A549 (cell line): ENCODE data around the gene LUZP4. TPM values are rescaled to one million over a fixed set of nuclear protein-coding genes. Genes with fewer than 3 reads are reported as not detected.
A peak's percentile ranks its signal among the peaks of the same experiment; 100 is the strongest.

Experiments used
- ATAC-seq, 2 experiments: fragments of 200-7000 bp in 1 of 2; fragments of >200 bp in 1 of 2; cut with Nextera tagmentation in 1 of 2; cut with Tn5 transposase in 1 of 2; 3 replicates each; pipeline versions ENCODE4 v1.8.0 to v1.9.1; 2018 to 2020; ENCODE audit warnings: mild to moderate bottlenecking in 1 of 2, moderate library complexity in 1 of 2
- CTCF ChIA-PET: fragments of 300-600 bp; sonication (Branson Sonifier 250); formaldehyde crosslinking; extraction: SDS; loops from one replicate; lab custom pipeline; 2021; ENCODE audit warnings: antibody characterized with exemption, inconsistent platforms; lab: Yijun Ruan, JAX
- POLR2A ChIA-PET: fragments of 350-600 bp; formaldehyde crosslinking; extraction: SDS; loops from one replicate; lab custom pipeline; 2021; ENCODE audit warnings: antibody characterized with exemption, inconsistent platforms; lab: Yijun Ruan, JAX
- DNase-seq, 2 experiments: peaks; one replicate each; pipeline versions ENCODE4 v3.0.0 to v3.0.0-alpha.2; 2011 to 2016; ENCODE audit warnings: low read depth in 1 of 2, low spot score in 1 of 2
- FAIRE-seq: peaks from 2 replicates; lab custom pipeline; 2011; peaks lifted over from hg19 to GRCh38; lab: Jason Lieb, UNC
- H3K27ac ChIP-seq, 2 experiments: fragments of >200 bp; sonication (Bioruptor Twin); formaldehyde crosslinking; 3 replicates each; pipeline ENCODE4 v1.5.1; 2016 to 2017
- H3K4me1 ChIP-seq: fragments of >200 bp; sonication (Bioruptor Twin); formaldehyde crosslinking; 3 replicates; pipeline ENCODE4 v1.6.1; 2016
- H3K4me2 ChIP-seq: fragments of >200 bp; sonication (Bioruptor Twin); formaldehyde crosslinking; 3 replicates; pipeline ENCODE4 v1.6.1; 2016
- H3K4me3 ChIP-seq: fragments of >200 bp; sonication (Bioruptor Twin); formaldehyde crosslinking; 3 replicates; pipeline ENCODE4 v1.5.1; 2016
- H3K9me3 ChIP-seq: fragments of >200 bp; sonication (Bioruptor Twin); formaldehyde crosslinking; 3 replicates; pipeline ENCODE4 v1.6.1; 2016
- CBX8 ChIP-seq: fragments of 200-600 bp; sonication (generic); IDR thresholded peaks from 2 replicates; pipeline ENCODE4 v1.6.1; 2016
- CHD4 ChIP-seq: fragments of 200-600 bp; sonication (generic); IDR thresholded peaks from 2 replicates; pipeline ENCODE4 v1.6.1; 2016; ENCODE audit warnings: antibody characterized with exemption, mild to moderate bottlenecking, borderline replicate concordance
- EHF ChIP-seq: fragments of 250-450 bp; sonication (Bioruptor Pico); IDR thresholded peaks from 2 replicates; pipeline ENCODE4 v1.5.0; 2020; ENCODE audit warnings: mild to moderate bottlenecking
- EP300 ChIP-seq, 2 experiments: fragments of >200 bp; sonication (Bioruptor Twin); formaldehyde crosslinking; IDR thresholded peaks; 2 replicates in 1 of 2; 3 replicates in 1 of 2; pipeline ENCODE4 v1.6.1; 2016 to 2017
- FOXS1 ChIP-seq: fragments of 250-450 bp; sonication (Bioruptor Pico); IDR thresholded peaks from 2 replicates; pipeline ENCODE4 v1.5.0; 2020; ENCODE audit warnings: mild to moderate bottlenecking, moderate library complexity
- HDAC2 ChIP-seq: fragments of 200-600 bp; sonication (generic); IDR thresholded peaks from 2 replicates; pipeline ENCODE4 v1.6.1; 2016
- JUN ChIP-seq, 2 experiments: fragments of >200 bp; sonication (Bioruptor Twin); formaldehyde crosslinking; IDR thresholded peaks; 2 replicates in 1 of 2; 3 replicates in 1 of 2; pipeline ENCODE4 v1.6.1; 2016 to 2017
- KDM1A ChIP-seq: fragments of 200-600 bp; sonication (generic); IDR thresholded peaks from 2 replicates; pipeline ENCODE4 v1.6.1; 2016; ENCODE audit warnings: low read depth, mild to moderate bottlenecking
- NPAS2 ChIP-seq: fragments of 250-450 bp; sonication (Bioruptor Pico); IDR thresholded peaks from 2 replicates; pipeline ENCODE4 v1.8.0; 2022; ENCODE audit warnings: mild to moderate bottlenecking, moderate library complexity, borderline replicate concordance
- POLR2A ChIP-seq: IDR thresholded peaks from 2 replicates; pipeline ENCODE4 v1.6.1; 2012; ENCODE audit warnings: mild to moderate bottlenecking, low read length
- POLR2AphosphoS2 ChIP-seq: conservative IDR thresholded peaks from 2 replicates; pipeline ENCODE4 v1.6.1; 2012; ENCODE audit warnings: low read length, improper control_type of control experiment, inconsistent platforms
- RAD21 ChIP-seq, 2 experiments: fragments of >200 bp in 1 of 2; sonication (Bioruptor Twin) in 1 of 2; formaldehyde crosslinking in 1 of 2; IDR thresholded peaks in 1 of 2; conservative IDR thresholded peaks in 1 of 2; 2 replicates in 1 of 2; 3 replicates in 1 of 2; pipeline ENCODE4 v1.6.1; 2012 to 2018; ENCODE audit warnings: inconsistent platforms in 1 of 2
- RARB ChIP-seq: fragments of 250-450 bp; sonication (Bioruptor Pico); IDR thresholded peaks from 2 replicates; pipeline ENCODE4 v1.8.0; 2021; ENCODE audit warnings: mild to moderate bottlenecking, moderate library complexity
- SMC3 ChIP-seq: fragments of >200 bp; sonication (Bioruptor Twin); formaldehyde crosslinking; IDR thresholded peaks from 3 replicates; pipeline ENCODE4 v1.6.1; 2018; ENCODE audit warnings: inconsistent platforms
- TFCP2L1 ChIP-seq: fragments of 250-450 bp; sonication (Bioruptor Pico); IDR thresholded peaks from 2 replicates; pipeline ENCODE4 v1.5.0; 2021; ENCODE audit warnings: mild to moderate bottlenecking
- WGBS: methylation state at CpG from one replicate; pipeline ENCODE4 v1.1.6; 2017; ENCODE audit errors: missing lambda C conversion rate; 5-methylcytosine and 5-hydroxymethylcytosine counted together
- polyA plus RNA-seq, 4 experiments: library from polyadenylated mRNA; depleted of rRNA in 3 of 4; stranded (reverse); fragments of >200 nt; fragmentation: RNase III in 1 of 4; extraction: RNeasy Plus Mini Kit Qiagen cat#74134 plus additional on column Dnase treatment in 1 of 4; gene quantifications; 2 replicates in 3 of 4; 3 replicates in 1 of 4; pipeline ENCODE4 v1.2.3, GENCODE V29; 2011 to 2017
- TF ChIP-seq, protein P1 (sequence below): fragments of >200 bp; sonication (Bioruptor Twin); formaldehyde crosslinking; IDR thresholded peaks from 3 replicates; pipeline ENCODE4 v1.5.1; 2016
- TF ChIP-seq, protein P2 (sequence below): fragments of 250-450 bp; sonication (Bioruptor Pico); IDR thresholded peaks from 2 replicates; pipeline ENCODE4 v1.5.0; 2021; ENCODE audit warnings: mild to moderate bottlenecking, moderate library complexity, borderline replicate concordance
- TF ChIP-seq, protein P3 (sequence below): fragments of >200 bp; sonication (Bioruptor Twin); formaldehyde crosslinking; IDR thresholded peaks from 3 replicates; pipeline ENCODE4 v1.6.1; 2016
- TF ChIP-seq, protein P4 (sequence below): IDR thresholded peaks from 2 replicates; pipeline ENCODE4 v1.6.1; 2012; ENCODE audit warnings: low read depth, borderline replicate concordance
- TF ChIP-seq, protein P5 (sequence below): fragments of >200 bp; sonication (Bioruptor Twin); formaldehyde crosslinking; IDR thresholded peaks from 2 replicates; pipeline ENCODE4 v1.6.1; 2016
- TF ChIP-seq, protein P6 (sequence below): IDR thresholded peaks from 2 replicates; pipeline ENCODE4 v1.6.1; 2012
- TF ChIP-seq, protein P7 (sequence below): fragments of 150-350 bp; IDR thresholded peaks from 2 replicates; pipeline ENCODE4 v1.6.1; 2014; ENCODE audit warnings: low read depth, mild to moderate bottlenecking, low read length

The LUZP4 gene
- polyA plus RNA-seq, 2 of the 4 experiments (the other 2 are of a cell fraction), result not detected

DNA sequence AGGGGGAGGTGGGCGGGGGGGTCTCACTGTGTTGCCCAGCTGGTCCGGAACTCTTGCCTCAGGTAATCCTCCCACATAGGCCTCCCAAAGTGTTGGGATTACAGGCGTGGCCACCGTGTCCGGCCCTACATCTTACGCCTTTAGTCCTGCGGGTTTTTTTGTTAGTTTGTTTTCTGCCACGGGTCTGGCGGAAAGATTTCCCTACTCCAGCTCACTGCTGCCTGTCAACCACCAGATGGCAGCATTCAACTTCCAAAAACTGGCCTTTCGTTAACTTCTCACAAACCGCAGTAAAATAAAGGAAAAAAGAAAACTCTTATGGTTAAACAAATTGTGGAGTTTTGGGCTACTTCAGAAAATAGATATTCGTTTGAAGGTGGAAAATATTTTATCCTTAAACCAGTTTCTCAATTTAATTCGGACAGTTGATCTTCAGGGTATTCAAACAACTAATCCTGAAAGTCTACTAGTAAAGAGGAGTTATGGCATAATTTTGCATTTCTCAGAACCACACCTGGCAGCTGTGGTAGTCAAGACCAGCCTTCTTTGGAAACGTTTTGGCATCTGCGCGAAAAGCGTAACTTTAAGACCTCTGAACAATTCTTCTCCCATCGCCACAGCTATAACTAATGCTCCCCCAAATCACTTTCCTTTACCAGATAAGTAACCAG lies 41.1 kb downstream of the LUZP4 start:
- Histone ChIP-seq H3K4me2 (peak overlapping the region; percentile 72), H3K4me1 (0 out of 3 replicates have a peak, but pooled peaks cover 3% of the 10 kb centered on the region), H3K9me3 (no peaks in the 10 kb centered on the region), H3K4me3 (peak overlapping the region; percentile 42), H3K27ac (peak overlapping the region; percentile 67 to 81; a peak in 5 of 6 replicates)
- TF ChIP-seq RAD21 (conservative IDR thresholded peaks at IDR 0.05 in 1 of 2, IDR thresholded peaks at IDR 0.05 in 1 of 2) (peak; percentile 92 to 95), EHF (CRISPR knock-in tag) (no peak), SMC3 (peak; percentile 96), CBX8 (no peak), CHD4 (no peak)
- TF ChIP-seq, protein P1, sequence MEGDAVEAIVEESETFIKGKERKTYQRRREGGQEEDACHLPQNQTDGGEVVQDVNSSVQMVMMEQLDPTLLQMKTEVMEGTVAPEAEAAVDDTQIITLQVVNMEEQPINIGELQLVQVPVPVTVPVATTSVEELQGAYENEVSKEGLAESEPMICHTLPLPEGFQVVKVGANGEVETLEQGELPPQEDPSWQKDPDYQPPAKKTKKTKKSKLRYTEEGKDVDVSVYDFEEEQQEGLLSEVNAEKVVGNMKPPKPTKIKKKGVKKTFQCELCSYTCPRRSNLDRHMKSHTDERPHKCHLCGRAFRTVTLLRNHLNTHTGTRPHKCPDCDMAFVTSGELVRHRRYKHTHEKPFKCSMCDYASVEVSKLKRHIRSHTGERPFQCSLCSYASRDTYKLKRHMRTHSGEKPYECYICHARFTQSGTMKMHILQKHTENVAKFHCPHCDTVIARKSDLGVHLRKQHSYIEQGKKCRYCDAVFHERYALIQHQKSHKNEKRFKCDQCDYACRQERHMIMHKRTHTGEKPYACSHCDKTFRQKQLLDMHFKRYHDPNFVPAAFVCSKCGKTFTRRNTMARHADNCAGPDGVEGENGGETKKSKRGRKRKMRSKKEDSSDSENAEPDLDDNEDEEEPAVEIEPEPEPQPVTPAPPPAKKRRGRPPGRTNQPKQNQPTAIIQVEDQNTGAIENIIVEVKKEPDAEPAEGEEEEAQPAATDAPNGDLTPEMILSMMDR, result peak; percentile 81
- DNase-seq (peak; percentile 18 to 75), ATAC-seq (peak; percentile 54 to 86; a peak in 4 of 6 replicates), FAIRE-seq (peak; percentile 97)
- CTCF ChIA-PET, result interaction anchor here (0.6 to 4.3 kb wide), 23 partner anchors 8 to 360 kb away, joined by 3 to 35 read pairs (median 5); partner anchors contain the start of gene PLS3
- WGBS, result 20% methylated on average over 18 of the region's 18 CpGs
- POLR2A ChIA-PET, result interaction anchor here (1.0 kb wide), 1 partner anchor 232 kb away, joined by 4 read pairs; no protein-coding TSS in a partner anchor

DNA sequence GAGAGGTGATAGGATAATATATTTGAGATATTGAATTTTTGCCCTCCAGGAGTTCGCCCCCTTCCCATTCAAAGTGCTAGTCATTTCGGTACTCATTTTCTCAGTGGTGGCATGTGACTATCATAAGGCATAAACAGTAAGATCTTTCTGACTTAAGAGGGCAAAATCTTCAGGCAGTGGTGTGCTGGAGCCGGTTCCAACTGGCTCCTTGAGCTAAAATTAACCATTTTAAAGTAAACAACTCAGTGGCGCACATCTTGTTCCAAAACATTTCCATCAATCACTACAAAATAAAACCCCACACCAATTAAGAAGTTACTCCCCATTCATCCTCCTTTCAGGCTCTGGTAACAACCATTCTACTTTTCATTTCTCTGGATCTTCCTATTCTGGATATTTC lies 43.3 kb downstream of the LUZP4 start:
- Histone ChIP-seq H3K4me1 (0 out of 3 replicates have a peak, but pooled peaks cover 3% of the 10 kb centered on the region), H3K27ac (peak overlapping the region in 1 of 2 experiments; percentile 17; a peak in 1 of 6 replicates), H3K9me3 (no peaks in the 10 kb centered on the region), H3K4me3 (no peak overlapping the region), H3K4me2 (no peak overlapping the region)
- POLR2A ChIA-PET, result no interaction called here
- TF ChIP-seq POLR2A (no peak), TFCP2L1 (CRISPR knock-in tag) (no peak), FOXS1 (CRISPR knock-in tag) (no peak), NPAS2 (CRISPR knock-in tag) (no peak), RAD21 (conservative IDR thresholded peaks at IDR 0.05 in 1 of 2, IDR thresholded peaks at IDR 0.05 in 1 of 2) (no peak), RARB (no peak), KDM1A (no peak), EP300 (IDR thresholded peaks at IDR 0.05) (no peak), JUN (IDR thresholded peaks at IDR 0.05) (no peak), POLR2AphosphoS2 (no peak), HDAC2 (no peak)
- TF ChIP-seq, protein P2, sequence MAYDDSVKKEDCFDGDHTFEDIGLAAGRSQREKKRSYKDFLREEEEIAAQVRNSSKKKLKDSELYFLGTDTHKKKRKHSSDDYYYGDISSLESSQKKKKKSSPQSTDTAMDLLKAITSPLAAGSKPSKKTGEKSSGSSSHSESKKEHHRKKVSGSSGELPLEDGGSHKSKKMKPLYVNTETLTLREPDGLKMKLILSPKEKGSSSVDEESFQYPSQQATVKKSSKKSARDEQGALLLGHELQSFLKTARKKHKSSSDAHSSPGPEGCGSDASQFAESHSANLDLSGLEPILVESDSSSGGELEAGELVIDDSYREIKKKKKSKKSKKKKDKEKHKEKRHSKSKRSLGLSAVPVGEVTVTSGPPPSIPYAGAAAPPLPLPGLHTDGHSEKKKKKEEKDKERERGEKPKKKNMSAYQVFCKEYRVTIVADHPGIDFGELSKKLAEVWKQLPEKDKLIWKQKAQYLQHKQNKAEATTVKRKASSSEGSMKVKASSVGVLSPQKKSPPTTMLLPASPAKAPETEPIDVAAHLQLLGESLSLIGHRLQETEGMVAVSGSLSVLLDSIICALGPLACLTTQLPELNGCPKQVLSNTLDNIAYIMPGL (CRISPR knock-in tag), result no peak
- TF ChIP-seq, protein P3, sequence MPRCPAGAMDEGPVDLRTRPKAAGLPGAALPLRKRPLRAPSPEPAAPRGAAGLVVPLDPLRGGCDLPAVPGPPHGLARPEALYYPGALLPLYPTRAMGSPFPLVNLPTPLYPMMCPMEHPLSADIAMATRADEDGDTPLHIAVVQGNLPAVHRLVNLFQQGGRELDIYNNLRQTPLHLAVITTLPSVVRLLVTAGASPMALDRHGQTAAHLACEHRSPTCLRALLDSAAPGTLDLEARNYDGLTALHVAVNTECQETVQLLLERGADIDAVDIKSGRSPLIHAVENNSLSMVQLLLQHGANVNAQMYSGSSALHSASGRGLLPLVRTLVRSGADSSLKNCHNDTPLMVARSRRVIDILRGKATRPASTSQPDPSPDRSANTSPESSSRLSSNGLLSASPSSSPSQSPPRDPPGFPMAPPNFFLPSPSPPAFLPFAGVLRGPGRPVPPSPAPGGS, result no peak
- TF ChIP-seq, protein P4, sequence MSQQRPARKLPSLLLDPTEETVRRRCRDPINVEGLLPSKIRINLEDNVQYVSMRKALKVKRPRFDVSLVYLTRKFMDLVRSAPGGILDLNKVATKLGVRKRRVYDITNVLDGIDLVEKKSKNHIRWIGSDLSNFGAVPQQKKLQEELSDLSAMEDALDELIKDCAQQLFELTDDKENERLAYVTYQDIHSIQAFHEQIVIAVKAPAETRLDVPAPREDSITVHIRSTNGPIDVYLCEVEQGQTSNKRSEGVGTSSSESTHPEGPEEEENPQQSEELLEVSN, result no peak
- TF ChIP-seq, protein P1, result no peak
- TF ChIP-seq, protein P5, sequence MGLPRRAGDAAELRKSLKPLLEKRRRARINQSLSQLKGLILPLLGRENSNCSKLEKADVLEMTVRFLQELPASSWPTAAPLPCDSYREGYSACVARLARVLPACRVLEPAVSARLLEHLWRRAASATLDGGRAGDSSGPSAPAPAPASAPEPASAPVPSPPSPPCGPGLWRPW, result no peak
- TF ChIP-seq, protein P6, sequence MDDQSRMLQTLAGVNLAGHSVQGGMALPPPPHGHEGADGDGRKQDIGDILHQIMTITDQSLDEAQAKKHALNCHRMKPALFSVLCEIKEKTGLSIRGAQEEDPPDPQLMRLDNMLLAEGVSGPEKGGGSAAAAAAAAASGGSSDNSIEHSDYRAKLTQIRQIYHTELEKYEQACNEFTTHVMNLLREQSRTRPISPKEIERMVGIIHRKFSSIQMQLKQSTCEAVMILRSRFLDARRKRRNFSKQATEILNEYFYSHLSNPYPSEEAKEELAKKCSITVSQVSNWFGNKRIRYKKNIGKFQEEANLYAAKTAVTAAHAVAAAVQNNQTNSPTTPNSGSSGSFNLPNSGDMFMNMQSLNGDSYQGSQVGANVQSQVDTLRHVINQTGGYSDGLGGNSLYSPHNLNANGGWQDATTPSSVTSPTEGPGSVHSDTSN, result no peak
- TF ChIP-seq, protein P7, sequence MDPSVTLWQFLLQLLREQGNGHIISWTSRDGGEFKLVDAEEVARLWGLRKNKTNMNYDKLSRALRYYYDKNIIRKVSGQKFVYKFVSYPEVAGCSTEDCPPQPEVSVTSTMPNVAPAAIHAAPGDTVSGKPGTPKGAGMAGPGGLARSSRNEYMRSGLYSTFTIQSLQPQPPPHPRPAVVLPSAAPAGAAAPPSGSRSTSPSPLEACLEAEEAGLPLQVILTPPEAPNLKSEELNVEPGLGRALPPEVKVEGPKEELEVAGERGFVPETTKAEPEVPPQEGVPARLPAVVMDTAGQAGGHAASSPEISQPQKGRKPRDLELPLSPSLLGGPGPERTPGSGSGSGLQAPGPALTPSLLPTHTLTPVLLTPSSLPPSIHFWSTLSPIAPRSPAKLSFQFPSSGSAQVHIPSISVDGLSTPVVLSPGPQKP, result no peak
- ATAC-seq (no peak), DNase-seq (no peak), FAIRE-seq (no peak)
- WGBS, result 54% methylated on average over 4 of the region's 4 CpGs
- CTCF ChIA-PET, result interaction anchor here (1.1 to 4.0 kb wide), 5 partner anchors 13 to 358 kb away, joined by 3 to 26 read pairs (median 6); partner anchors contain the start of gene PLS3
